ENCODE measurements around the gene NELFCD.

Gene NELFCD

DNA sequence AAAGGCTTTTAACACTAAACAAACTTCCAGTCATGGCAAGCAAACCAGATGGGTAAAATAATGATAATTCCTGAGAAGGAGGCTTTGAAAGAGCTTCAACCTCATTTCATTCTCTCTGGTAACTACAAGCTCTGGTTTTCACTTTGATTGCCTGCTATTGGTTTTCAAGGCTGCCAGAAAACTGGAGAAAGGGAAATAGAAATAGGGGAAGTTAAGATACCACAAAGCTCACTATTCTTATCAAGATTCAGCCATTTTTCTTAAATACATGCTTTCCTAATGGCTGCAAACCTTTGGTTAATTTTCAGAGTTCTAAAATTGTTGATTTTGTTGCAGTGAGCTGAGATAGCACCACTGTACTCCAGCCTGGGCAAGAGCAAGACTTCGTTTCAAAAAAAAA lies 42.5 kb upstream of the NELFCD start:
- H3K9me3 ChIP-seq (ENCODE audit: insufficient read depth, low read length, severe bottlenecking), result no peaks in the 10 kb centered on the region
- no peak overlapping the region for H2AFZ ChIP-seq (ENCODE audit: low read depth, low read length)
- no peak for TF ChIP-seq CTCF (IDR thresholded peaks at IDR 0.05; ENCODE audit: borderline replicate concordance, extremely low read depth, low read length, poor library complexity, severe bottlenecking)
- no peak for TF ChIP-seq EZH2 (IDR thresholded peaks at IDR 0.05; ENCODE audit: borderline replicate concordance, low read depth, low read length, severe bottlenecking)
- H3K27me3 ChIP-seq (ENCODE audit: insufficient read depth, low read length, poor library complexity), result peaks cover 21% of the 10 kb centered on the region
- no peak overlapping the region for H3K4me3 ChIP-seq (ENCODE audit: low read depth in 1 of 2, low read length in 2 of 2)
- H4K20me1 ChIP-seq (ENCODE audit: insufficient read depth, low read length), result no peaks in the 10 kb centered on the region
- H3K4me1 ChIP-seq (ENCODE audit: insufficient read depth, low read length), result no peaks in the 10 kb centered on the region
- H3K9ac ChIP-seq (ENCODE audit: low read depth, low read length), result no peak overlapping the region
- no peak for ATAC-seq (ENCODE audit: insufficient read depth, low read depth)
- H3K36me3 ChIP-seq (ENCODE audit: insufficient read depth, low read length), result no peaks in the 10 kb centered on the region
- no peak overlapping the region for H3K4me2 ChIP-seq (ENCODE audit: insufficient read depth, low read length)
- DNase-seq, result no peak
- no peaks in the 10 kb centered on the region for H3K79me2 ChIP-seq (ENCODE audit: insufficient read depth, low read length)
- no peak overlapping the region for H3K27ac ChIP-seq (ENCODE audit: low read length)

DNA sequence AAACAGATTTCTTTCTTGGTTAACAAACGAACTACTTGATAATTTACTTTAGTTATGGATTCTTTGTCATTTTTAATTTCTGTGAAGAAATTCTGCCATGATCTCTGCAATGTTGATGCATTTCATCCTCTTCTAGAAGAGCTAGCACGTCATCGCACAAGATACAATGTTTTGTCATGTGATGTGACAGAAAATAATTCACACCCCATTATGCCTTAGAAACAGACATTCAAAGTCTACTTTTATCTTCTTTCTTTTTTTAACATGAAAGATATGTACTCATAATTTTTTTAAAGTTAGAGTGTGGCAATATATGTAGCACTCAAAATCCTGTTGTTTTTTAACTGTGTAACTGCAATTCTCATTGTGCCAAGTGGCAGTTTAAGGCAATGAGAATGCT lies 39.6 kb upstream of the NELFCD start:
- ATAC-seq (ENCODE audit: insufficient read depth, low read depth), result no peak
- H3K27me3 ChIP-seq (ENCODE audit: insufficient read depth, low read length, poor library complexity), result peaks cover 21% of the 10 kb centered on the region
- no peak overlapping the region for H2AFZ ChIP-seq (ENCODE audit: low read depth, low read length)
- H3K27ac ChIP-seq (ENCODE audit: low read length), result no peak overlapping the region
- TF ChIP-seq EZH2 (IDR thresholded peaks at IDR 0.05; ENCODE audit: borderline replicate concordance, low read depth, low read length, severe bottlenecking), result no peak
- no peak for TF ChIP-seq CTCF (IDR thresholded peaks at IDR 0.05; ENCODE audit: borderline replicate concordance, extremely low read depth, low read length, poor library complexity, severe bottlenecking)
- no peak overlapping the region for H3K4me3 ChIP-seq (ENCODE audit: low read depth in 1 of 2, low read length in 2 of 2)
- no peaks in the 10 kb centered on the region for H4K20me1 ChIP-seq (ENCODE audit: insufficient read depth, low read length)
- no peaks in the 10 kb centered on the region for H3K36me3 ChIP-seq (ENCODE audit: insufficient read depth, low read length)
- no peaks in the 10 kb centered on the region for H3K9me3 ChIP-seq (ENCODE audit: insufficient read depth, low read length, severe bottlenecking)
- no peak for DNase-seq
- no peak overlapping the region for H3K4me2 ChIP-seq (ENCODE audit: insufficient read depth, low read length)
- no peaks in the 10 kb centered on the region for H3K79me2 ChIP-seq (ENCODE audit: insufficient read depth, low read length)
- no peak overlapping the region for H3K9ac ChIP-seq (ENCODE audit: low read depth, low read length)
- H3K4me1 ChIP-seq (ENCODE audit: insufficient read depth, low read length), result no peaks in the 10 kb centered on the region

- Histone ChIP-seq H3K4me1 (ENCODE audit: insufficient read depth, low read length) (no peaks in the 10 kb centered on the region), H4K20me1 (ENCODE audit: insufficient read depth, low read length) (no peaks in the 10 kb centered on the region), H3K4me2 (ENCODE audit: insufficient read depth, low read length) (no peak overlapping the region), H3K4me3 (ENCODE audit: low read depth in 1 of 2, low read length in 2 of 2) (no peak overlapping the region), H2AFZ (ENCODE audit: low read depth, low read length) (no peak overlapping the region), H3K27ac (ENCODE audit: low read length) (no peak overlapping the region), H3K27me3 (ENCODE audit: insufficient read depth, low read length, poor library complexity) (peaks cover 24% of the 10 kb centered on the region), H3K9me3 (ENCODE audit: insufficient read depth, low read length, severe bottlenecking) (no peaks in the 10 kb centered on the region), H3K36me3 (ENCODE audit: insufficient read depth, low read length) (no peaks in the 10 kb centered on the region), H3K9ac (ENCODE audit: low read depth, low read length) (no peak overlapping the region), H3K79me2 (ENCODE audit: insufficient read depth, low read length) (no peaks in the 10 kb centered on the region)
- TF ChIP-seq CTCF (IDR thresholded peaks at IDR 0.05; ENCODE audit: borderline replicate concordance, extremely low read depth, low read length, poor library complexity, severe bottlenecking) (no peak), EZH2 (IDR thresholded peaks at IDR 0.05; ENCODE audit: borderline replicate concordance, low read depth, low read length, severe bottlenecking) (no peak)
- ATAC-seq (ENCODE audit: insufficient read depth, low read depth) (no peak), DNase-seq (no peak)
These were observed 38.5 kb upstream of the NELFCD start for GRCh38 chr20:58942549-58942948.

GRCh38 chr20:58944610-58945009 lies 36.4 kb upstream of the NELFCD start:
- Histone ChIP-seq H3K4me1 (ENCODE audit: insufficient read depth, low read length) (no peaks in the 10 kb centered on the region), H3K9me3 (ENCODE audit: insufficient read depth, low read length, severe bottlenecking) (no peaks in the 10 kb centered on the region), H4K20me1 (ENCODE audit: insufficient read depth, low read length) (no peaks in the 10 kb centered on the region), H3K4me3 (ENCODE audit: low read depth in 1 of 2, low read length in 2 of 2) (no peak overlapping the region), H3K4me2 (ENCODE audit: insufficient read depth, low read length) (no peak overlapping the region), H2AFZ (ENCODE audit: low read depth, low read length) (no peak overlapping the region), H3K27me3 (ENCODE audit: insufficient read depth, low read length, poor library complexity) (peaks cover 9% of the 10 kb centered on the region), H3K79me2 (ENCODE audit: insufficient read depth, low read length) (no peaks in the 10 kb centered on the region), H3K9ac (ENCODE audit: low read depth, low read length) (no peak overlapping the region), H3K36me3 (ENCODE audit: insufficient read depth, low read length) (no peaks in the 10 kb centered on the region), H3K27ac (ENCODE audit: low read length) (no peak overlapping the region)
- ATAC-seq (ENCODE audit: insufficient read depth, low read depth) (no peak), DNase-seq (no peak)
- TF ChIP-seq CTCF (IDR thresholded peaks at IDR 0.05; ENCODE audit: borderline replicate concordance, extremely low read depth, low read length, poor library complexity, severe bottlenecking) (no peak), EZH2 (IDR thresholded peaks at IDR 0.05; ENCODE audit: borderline replicate concordance, low read depth, low read length, severe bottlenecking) (no peak)
